GM12873 (cell line): ENCODE data around the gene RNU6-8.

ENCODE experiments used
- CTCF ChIP-seq: IDR thresholded peaks from 2 replicates; pipeline ENCODE4 v1.5.1; 2012; ENCODE audit warnings: low read depth, mild to moderate bottlenecking, moderate library complexity, low read length, control low read depth; ENCODE audit not compliant: insufficient read depth; ENCODE audit errors: missing control alignments

RNU6-8 gene

GRCh38 chr14:32205984-32206383, 2.9 kb upstream of the RNU6-8 start:
- TF ChIP-seq CTCF, result peak; percentile 19

- TF ChIP-seq CTCF, result no peak
These were observed 2.5 kb upstream of the RNU6-8 start for GRCh38 chr14:32205554-32205953.

GRCh38 chr14:32203928-32204357, 874 bp upstream of the RNU6-8 start:
- TF ChIP-seq CTCF, result no peak

GRCh38 chr14:32202491-32202997, 525 bp downstream of the RNU6-8 start:
- TF ChIP-seq CTCF, result no peak

GRCh38 chr14:32201816-32202490, 1.1 kb downstream of the RNU6-8 start, which contains the start of gene RNU6-7:
Gene RNU6-7 (plus strand): TSS chr14:32202045.
- no peak for TF ChIP-seq CTCF

GRCh38 chr14:32201193-32201815, 1.8 kb downstream of the RNU6-8 start:
- TF ChIP-seq CTCF, result no peak

- no peak for TF ChIP-seq CTCF
These were observed 2.5 kb downstream of the RNU6-8 start for GRCh38 chr14:32200368-32201192.
